Trophoblast cell (in vitro differentiated cells and primary cell): ENCODE measurements around the gene NCAPD3.

Source experiments
- DNase-seq, 2 donors: peaks; one replicate each; pipeline ENCODE4 v3.0.0-alpha.2; 2016
- H2AFZ ChIP-seq: 2 replicates; pipeline ENCODE4 v1.6.1; 2013; ENCODE audit warnings: low read length, moderate library complexity, mild to moderate bottlenecking; ENCODE audit not compliant: insufficient read depth, poor library complexity
- H2AK5ac ChIP-seq: 2 replicates; pipeline ENCODE4 v1.6.1; 2013; ENCODE audit warnings: mild to moderate bottlenecking, low read length
- H2BK120ac ChIP-seq: 2 replicates; pipeline ENCODE4 v1.6.1; 2013; ENCODE audit warnings: low read length, mild to moderate bottlenecking, moderate library complexity; ENCODE audit not compliant: insufficient read depth, poor library complexity
- H2BK12ac ChIP-seq: 2 replicates; pipeline ENCODE4 v1.6.1; 2013; ENCODE audit warnings: mild to moderate bottlenecking, low read length, moderate library complexity
- H2BK5ac ChIP-seq: 2 replicates; pipeline ENCODE4 v1.6.1; 2013; ENCODE audit warnings: low read length, low read depth, moderate library complexity, mild to moderate bottlenecking; ENCODE audit not compliant: poor library complexity
- H3K14ac ChIP-seq: 2 replicates; pipeline ENCODE4 v1.6.1; 2013; ENCODE audit warnings: mild to moderate bottlenecking, low read length
- H3K18ac ChIP-seq: 2 replicates; pipeline ENCODE4 v1.6.1; 2013; ENCODE audit warnings: mild to moderate bottlenecking, low read length
- H3K23ac ChIP-seq: 2 replicates; pipeline ENCODE4 v1.6.1; 2013; ENCODE audit warnings: low read length
- H3K27ac ChIP-seq: 2 replicates; pipeline ENCODE4 v1.5.1; 2013; ENCODE audit warnings: low read depth, mild to moderate bottlenecking, inconsistent platforms, low read length, moderate library complexity
- H3K27me3 ChIP-seq: 2 replicates; pipeline ENCODE4 v1.6.1; 2013; ENCODE audit warnings: inconsistent platforms, mild to moderate bottlenecking, low read length, moderate library complexity; ENCODE audit not compliant: insufficient read depth
- H3K36me3 ChIP-seq, 2 experiments: 1 replicate in 1 of 2; 2 replicates in 1 of 2; pipeline ENCODE4 v1.6.1; 2013; ENCODE audit warnings: low read length in 2 of 2, mild to moderate bottlenecking in 2 of 2, moderate library complexity in 1 of 2; ENCODE audit not compliant: insufficient read depth in 2 of 2, control insufficient read depth in 1 of 2
- H3K4ac ChIP-seq: 2 replicates; pipeline ENCODE4 v1.6.1; 2013; ENCODE audit warnings: low read depth, mild to moderate bottlenecking, low read length, moderate library complexity
- H3K4me1 ChIP-seq, 2 experiments: 1 replicate in 1 of 2; 2 replicates in 1 of 2; pipeline ENCODE4 v1.6.1; 2013; ENCODE audit warnings: low read length in 2 of 2, mild to moderate bottlenecking in 2 of 2, moderate library complexity in 1 of 2; ENCODE audit not compliant: insufficient read depth in 2 of 2, control insufficient read depth in 1 of 2
- H3K4me2 ChIP-seq: 2 replicates; pipeline ENCODE4 v1.6.1; 2013; ENCODE audit warnings: inconsistent platforms, mild to moderate bottlenecking, low read length, moderate library complexity
- H3K4me3 ChIP-seq: 2 replicates; pipeline ENCODE4 v1.5.1; 2013; ENCODE audit warnings: mild to moderate bottlenecking, low read depth, low read length, inconsistent platforms
- H3K79me1 ChIP-seq: one replicate; pipeline ENCODE4 v1.6.1; 2013; ENCODE audit warnings: low read length
- H3K79me2 ChIP-seq: 2 replicates; pipeline ENCODE4 v1.6.1; 2013; ENCODE audit warnings: low read length, mild to moderate bottlenecking; ENCODE audit not compliant: control insufficient read depth, insufficient read depth, poor library complexity
- H3K9ac ChIP-seq: 2 replicates; pipeline ENCODE4 v1.6.1; 2013; ENCODE audit warnings: mild to moderate bottlenecking, low read length
- H3K9me3 ChIP-seq: 2 replicates; pipeline ENCODE4 v1.6.1; 2013; ENCODE audit warnings: low read depth, mild to moderate bottlenecking, control low read depth, inconsistent platforms, low read length; ENCODE audit not compliant: insufficient read depth
- H4K12ac ChIP-seq: 2 replicates; pipeline ENCODE4 v1.6.1; 2013; ENCODE audit warnings: low read depth, mild to moderate bottlenecking, low read length, moderate library complexity
- H4K8ac ChIP-seq: 2 replicates; pipeline ENCODE4 v1.6.1; 2013; ENCODE audit warnings: low read depth, mild to moderate bottlenecking, low read length, moderate library complexity
- H4K91ac ChIP-seq: one replicate; pipeline ENCODE4 v1.6.1; 2013; ENCODE audit warnings: low read depth, mild to moderate bottlenecking, low read length, moderate library complexity
- WGBS: extraction: QIAGEN DNeasy Blood & Tissue Kit; methylation state at CpG from one replicate; pipeline ENCODE4 v1.1.7; 2013; ENCODE audit warnings: missing lambda C conversion rate; ENCODE audit not compliant: insufficient read length, insufficient coverage; ENCODE audit errors: extremely low coverage; 5-methylcytosine and 5-hydroxymethylcytosine counted together

The NCAPD3 gene

DNA sequence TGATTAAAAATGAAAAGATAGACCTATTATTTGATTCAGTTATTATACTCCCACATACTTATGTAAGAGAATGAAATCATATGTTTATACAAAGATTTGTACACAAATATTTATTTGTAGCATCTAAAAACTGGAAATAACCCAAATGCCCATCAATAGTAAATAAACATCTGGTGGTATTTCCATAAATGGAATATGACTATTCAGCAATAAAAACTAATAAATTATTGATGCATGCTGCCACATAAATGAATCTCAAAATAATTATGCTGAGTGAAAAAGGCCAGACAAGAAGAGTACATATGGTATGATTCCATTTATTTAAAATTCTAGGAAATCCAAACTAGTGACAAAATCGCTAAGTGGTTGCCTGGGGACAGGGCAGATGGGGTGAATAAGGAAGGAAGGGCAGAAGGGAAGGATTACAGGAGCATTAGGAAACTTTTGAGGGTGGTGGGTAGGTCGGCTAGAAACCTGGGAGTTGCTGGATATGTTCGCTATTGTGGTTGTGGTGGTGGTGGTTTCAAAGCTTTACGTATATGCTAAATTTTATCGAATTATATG, 113.4 kb downstream of the NCAPD3 start:
- Histone ChIP-seq H3K4me3 (no peak overlapping the region), H3K4ac (no peak overlapping the region), H4K8ac (no peak overlapping the region), H3K27ac (no peak overlapping the region), H3K27me3 (no peaks in the 10 kb centered on the region), H2BK12ac (no peak overlapping the region), H3K79me2 (no peaks in the 10 kb centered on the region), H4K91ac (no peak overlapping the region), H3K9ac (no peak overlapping the region), H2AK5ac (no peak overlapping the region), H3K9me3 (no peaks in the 10 kb centered on the region), H3K14ac (no peak overlapping the region), H3K79me1 (no peaks in the 10 kb centered on the region), H3K36me3 (no peaks in the 10 kb centered on the region), H2BK5ac (no peak overlapping the region), H2AFZ (no peak overlapping the region), H3K23ac (no peak overlapping the region), H3K18ac (no peak overlapping the region), H3K4me1 (no peaks in the 10 kb centered on the region), H3K4me2 (no peak overlapping the region), H4K12ac (no peak overlapping the region), H2BK120ac (no peak overlapping the region)
- no peak for DNase-seq
- no CpG with 5 or more reads among the region's 5 CpGs for WGBS
